ENCODE results near the gene OXCT1.

OXCT1 gene

GRCh38 chr5:41869724-41870626, at the start of gene OXCT1:
OXCT1 (minus strand) TSS chr5:41870425; CDS start chr5:41870358, 67 bp downstream.
- DNase-seq, result peak; percentile 86 to 88

- no peak for DNase-seq
Measured at GRCh38 chr5:41918105-41918504, 47.9 kb upstream of the OXCT1 start.

- no peak for DNase-seq
Measured at GRCh38 chr5:41908374-41909079, 38.3 kb upstream of the OXCT1 start.

- DNase-seq, result no peak
Measured at GRCh38 chr5:41906151-41906550, 35.9 kb upstream of the OXCT1 start.

GRCh38 chr5:41903892-41904799, 33.9 kb upstream of the OXCT1 start, which contains the start of gene RIMOC1:
RIMOC1 (plus strand) TSS chr5:41904344; CDS start chr5:41904368, 24 bp downstream.
- DNase-seq, result peak; percentile 94

- no peak for DNase-seq
Measured at GRCh38 chr5:41903382-41903891, 33.2 kb upstream of the OXCT1 start.

- DNase-seq, result no peak
Measured at GRCh38 chr5:41896230-41896629, 26.0 kb upstream of the OXCT1 start.

- no peak for DNase-seq
Measured at GRCh38 chr5:41893074-41893851, 23.0 kb upstream of the OXCT1 start.

- no peak for DNase-seq
Measured at GRCh38 chr5:41892031-41892430, 21.8 kb upstream of the OXCT1 start.

GRCh38 chr5:41891066-41891707, 21.0 kb upstream of the OXCT1 start:
- DNase-seq, result no peak

- DNase-seq, result no peak
Measured at GRCh38 chr5:41885286-41885685, 15.1 kb upstream of the OXCT1 start.

GRCh38 chr5:41883936-41884335, 13.7 kb upstream of the OXCT1 start:
- DNase-seq, result no peak

- DNase-seq, result no peak
Measured at GRCh38 chr5:41883243-41883642, 13.0 kb upstream of the OXCT1 start.

- no peak for DNase-seq
Measured at GRCh38 chr5:41882765-41883164, 12.5 kb upstream of the OXCT1 start.

- no peak for DNase-seq
Measured at GRCh38 chr5:41878643-41879478, 8.6 kb upstream of the OXCT1 start.

GRCh38 chr5:41878173-41878572, 7.9 kb upstream of the OXCT1 start:
- DNase-seq, result no peak

- no peak for DNase-seq
Measured at GRCh38 chr5:41877408-41877807, 7.2 kb upstream of the OXCT1 start.

GRCh38 chr5:41876678-41877077, 6.5 kb upstream of the OXCT1 start:
- DNase-seq, result no peak

- DNase-seq, result no peak
Measured at GRCh38 chr5:41875121-41875520, 4.9 kb upstream of the OXCT1 start.

- DNase-seq, result no peak
Measured at GRCh38 chr5:41874512-41875060, 4.4 kb upstream of the OXCT1 start.
